Stimulated activated CD8-positive, alpha-beta memory T cell treated with anti-CD3 and anti-CD28 coated beads, Interleukin-12 subunit alpha, Interleukin-12 subunit beta, amount 100 ng/mL, for 24 hours (primary cell): Measurements from ENCODE around the gene TMTC4.
"Not testable (repeated sequence)": the region's sequence is repeated elsewhere in the genome, so short reads cannot be mapped to it uniquely, and the experiment has no call there.

Source experiments
- DNase-seq: peaks from one replicate; pipeline ENCODE4 v3.0.0-alpha.2; 2020; ENCODE audit errors: extremely low read depth

Gene TMTC4, protein sequence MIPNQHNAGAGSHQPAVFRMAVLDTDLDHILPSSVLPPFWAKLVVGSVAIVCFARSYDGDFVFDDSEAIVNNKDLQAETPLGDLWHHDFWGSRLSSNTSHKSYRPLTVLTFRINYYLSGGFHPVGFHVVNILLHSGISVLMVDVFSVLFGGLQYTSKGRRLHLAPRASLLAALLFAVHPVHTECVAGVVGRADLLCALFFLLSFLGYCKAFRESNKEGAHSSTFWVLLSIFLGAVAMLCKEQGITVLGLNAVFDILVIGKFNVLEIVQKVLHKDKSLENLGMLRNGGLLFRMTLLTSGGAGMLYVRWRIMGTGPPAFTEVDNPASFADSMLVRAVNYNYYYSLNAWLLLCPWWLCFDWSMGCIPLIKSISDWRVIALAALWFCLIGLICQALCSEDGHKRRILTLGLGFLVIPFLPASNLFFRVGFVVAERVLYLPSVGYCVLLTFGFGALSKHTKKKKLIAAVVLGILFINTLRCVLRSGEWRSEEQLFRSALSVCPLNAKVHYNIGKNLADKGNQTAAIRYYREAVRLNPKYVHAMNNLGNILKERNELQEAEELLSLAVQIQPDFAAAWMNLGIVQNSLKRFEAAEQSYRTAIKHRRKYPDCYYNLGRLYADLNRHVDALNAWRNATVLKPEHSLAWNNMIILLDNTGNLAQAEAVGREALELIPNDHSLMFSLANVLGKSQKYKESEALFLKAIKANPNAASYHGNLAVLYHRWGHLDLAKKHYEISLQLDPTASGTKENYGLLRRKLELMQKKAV

GRCh38 chr13:100674572-100674871 lies at the start of gene TMTC4:
Gene TMTC4, minus strand, starts transcription at chr13:100674795. Its CDS starts 4,433 bp downstream, at chr13:100670362.
- no peak for DNase-seq

DNA sequence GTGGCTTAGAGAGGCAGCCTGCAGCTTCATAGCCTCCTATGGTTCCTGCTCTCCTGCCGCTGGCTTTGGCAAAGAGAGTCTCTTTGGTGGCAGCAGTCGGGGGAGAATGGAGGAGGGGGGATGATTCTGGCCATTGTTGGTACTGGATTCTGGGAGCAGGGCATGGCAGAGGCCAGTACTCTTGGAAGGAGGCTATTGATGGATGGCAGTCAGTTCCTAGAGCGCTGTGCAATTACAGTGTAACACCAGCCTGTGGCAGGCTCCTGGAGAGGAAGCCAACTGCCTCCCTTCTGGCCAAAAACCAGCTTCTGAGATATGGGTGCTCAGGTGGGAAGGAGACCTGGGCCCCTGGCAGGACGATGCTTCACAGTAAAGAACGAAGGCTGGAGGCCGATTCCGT lies 47.9 kb upstream of the TMTC4 start:
- no peak for DNase-seq

DNA sequence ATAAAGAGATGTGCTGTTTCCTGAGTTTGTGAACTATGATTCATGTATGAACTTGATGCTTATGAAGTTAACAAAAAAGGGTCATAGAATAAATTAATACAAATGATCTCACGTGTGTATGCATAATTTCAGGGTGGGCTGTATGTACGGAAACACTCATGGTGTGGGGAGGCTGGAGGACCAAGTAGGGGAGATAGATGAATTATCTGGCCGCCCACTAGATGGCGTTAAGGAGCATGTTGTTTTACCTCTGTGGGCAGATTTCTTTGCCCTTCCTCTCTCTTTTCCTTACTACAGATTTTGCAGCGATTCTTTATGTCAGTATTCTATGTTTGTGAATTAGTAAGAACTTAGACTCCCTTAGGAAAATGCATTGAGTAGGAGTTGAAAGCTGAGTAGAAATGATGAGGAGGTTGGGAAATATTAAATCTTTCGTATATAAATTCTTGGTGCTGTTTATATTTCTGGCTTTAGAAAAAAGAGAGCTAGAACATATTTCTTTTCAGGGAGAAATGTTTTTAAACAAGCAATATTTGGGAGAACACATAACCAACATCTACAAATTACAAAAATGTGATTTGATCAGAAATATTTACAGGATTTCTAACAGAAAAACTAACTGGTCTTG lies 47.4 kb upstream of the TMTC4 start:
- no peak for DNase-seq

DNA sequence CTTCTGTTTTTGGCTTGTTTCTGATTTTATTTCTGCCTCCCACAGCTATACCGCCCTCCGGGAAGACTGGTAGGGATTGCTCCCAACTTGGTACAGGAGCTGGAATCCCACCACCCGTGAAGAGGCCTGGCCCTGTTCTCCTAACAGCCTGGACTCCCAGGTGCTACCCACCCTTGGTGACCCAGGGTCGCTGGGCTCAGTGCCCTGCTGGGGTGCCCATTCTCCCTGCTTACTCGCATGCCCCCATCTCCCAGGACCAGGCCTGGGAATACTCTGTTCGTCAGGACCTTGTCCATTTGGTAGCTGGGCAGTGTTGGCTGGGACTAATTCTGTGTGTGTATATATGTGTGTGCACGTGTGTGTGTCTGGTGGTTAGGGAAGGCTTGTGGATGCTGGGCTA lies 41.0 kb upstream of the TMTC4 start:
- no peak for DNase-seq

DNA sequence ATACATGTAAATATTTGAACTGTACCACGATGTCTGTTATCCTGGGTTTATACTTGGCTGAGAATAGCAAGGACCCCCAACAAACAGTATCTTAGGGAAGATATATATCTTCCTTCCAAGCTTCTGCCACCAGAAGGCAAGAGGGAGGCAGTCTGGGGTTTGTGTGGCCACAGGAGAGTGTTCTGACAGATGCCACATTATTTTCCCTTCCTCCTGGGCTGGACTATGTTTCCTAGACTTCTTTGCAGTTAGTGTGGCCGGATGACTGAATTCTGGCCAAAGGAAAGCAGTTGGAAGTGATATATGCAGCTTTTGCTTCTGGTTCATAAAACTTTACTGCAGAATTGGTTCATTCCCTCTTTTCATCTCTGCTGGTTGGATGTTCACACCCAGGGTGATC lies 39.9 kb upstream of the TMTC4 start:
- no peak for DNase-seq

DNA sequence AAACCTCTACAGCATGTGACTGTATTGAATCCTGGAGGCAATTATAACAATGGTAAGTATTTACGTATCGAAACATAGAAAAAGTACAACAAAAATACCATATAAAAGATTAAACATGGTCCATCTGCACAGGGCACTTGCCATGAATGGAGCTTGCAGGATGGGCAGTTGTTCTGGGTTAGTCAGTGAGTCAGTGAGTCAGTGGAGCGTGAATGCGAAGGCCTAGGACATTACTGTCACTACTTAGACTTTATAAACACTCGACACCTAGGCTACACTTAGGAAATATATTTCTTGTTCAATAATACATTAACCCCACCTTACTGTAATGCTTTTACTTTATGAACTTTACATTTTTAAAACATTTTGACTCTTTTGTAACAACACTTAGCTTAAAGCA lies 35.6 kb upstream of the TMTC4 start:
- no peak for DNase-seq

DNA sequence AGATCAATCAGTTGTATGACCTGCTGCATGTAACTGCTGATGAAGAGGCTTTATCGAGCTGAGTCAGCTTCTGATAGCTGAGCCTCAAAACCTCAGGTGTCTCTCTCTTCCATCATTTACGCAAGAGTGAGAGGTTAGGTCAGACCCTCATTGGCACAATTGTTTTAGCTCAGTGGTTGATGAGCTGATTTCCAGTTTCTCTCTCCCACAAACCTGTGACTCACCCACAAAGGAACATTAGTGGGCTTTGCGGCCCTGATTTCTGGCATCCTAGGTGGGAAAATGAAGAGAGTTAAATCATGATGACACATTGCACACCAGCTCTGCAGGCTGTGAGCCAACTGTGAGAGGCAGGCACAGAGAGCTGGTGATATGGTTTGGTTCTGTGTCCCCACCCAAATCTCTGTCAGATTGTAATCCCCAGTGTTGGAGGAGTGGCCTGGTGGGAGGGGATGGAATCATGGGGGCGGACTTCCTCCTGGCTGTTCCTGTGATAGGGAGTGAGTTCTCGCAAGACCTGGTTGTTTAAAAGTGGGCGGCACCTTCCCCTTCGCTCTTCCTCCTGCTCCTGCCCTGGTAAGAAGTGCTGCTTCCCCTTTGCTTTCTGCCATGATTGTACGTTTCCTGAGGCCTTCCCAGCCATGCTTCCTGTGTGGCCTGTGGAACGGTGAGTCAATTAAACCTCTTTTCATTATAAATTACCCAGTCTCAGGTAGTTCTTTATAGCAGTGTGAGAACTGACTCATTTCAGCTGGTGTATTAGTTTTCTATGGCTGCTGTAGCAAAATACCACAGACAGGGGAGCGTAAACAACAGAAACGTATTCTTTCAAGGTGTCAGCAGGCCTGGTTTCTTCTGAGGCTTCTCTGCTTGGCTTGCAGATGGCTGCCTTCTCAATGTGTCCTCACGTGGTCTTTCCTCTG lies 33.5 kb upstream of the TMTC4 start:
- no peak for DNase-seq

DNA sequence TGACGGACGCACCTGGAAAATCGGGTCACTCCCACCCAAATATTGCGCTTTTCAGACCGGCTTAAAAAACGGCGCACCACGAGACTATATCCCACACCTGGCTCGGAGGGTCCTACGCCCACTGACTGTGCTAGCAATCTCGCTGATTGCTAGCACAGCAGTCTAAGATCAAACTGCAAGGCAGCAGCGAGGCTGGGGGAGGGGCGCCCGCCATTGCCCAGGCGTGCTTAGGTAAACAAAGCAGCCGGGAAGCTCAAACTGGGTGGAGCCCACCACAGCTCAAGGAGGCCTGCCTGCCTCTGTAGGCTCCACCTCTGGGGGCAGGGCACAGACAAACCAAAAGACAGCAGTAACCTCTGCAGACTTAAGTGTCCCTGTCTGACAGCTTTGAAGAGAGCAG lies 23.7 kb upstream of the TMTC4 start:
- not testable (repeated sequence) for DNase-seq

- no peak for DNase-seq
Measured at GRCh38 chr13:100695509-100695773, 20.8 kb upstream of the TMTC4 start.

- no peak for DNase-seq
Measured at GRCh38 chr13:100694722-100695508, 20.3 kb upstream of the TMTC4 start.

GRCh38 chr13:100689191-100689590 lies 14.6 kb upstream of the TMTC4 start:
- DNase-seq: no peak

DNA sequence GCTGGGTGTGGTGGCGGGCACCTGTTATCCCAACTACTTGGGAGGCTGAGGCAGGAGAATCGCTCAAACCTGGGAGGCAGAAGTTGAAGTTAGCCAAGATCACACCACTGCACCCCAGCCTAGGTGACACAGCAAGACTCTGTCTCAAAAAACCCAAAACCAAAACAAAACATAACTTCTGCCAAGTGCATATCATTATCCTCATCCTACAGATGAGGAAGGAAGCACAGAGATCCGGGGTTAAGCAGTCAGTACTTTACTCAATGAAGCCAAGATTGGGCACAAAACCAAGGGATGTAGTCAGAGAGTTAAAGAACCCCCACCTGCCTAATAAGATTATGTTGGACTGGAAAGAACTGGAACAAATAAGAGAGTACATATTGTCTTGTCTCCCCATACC lies 5.5 kb upstream of the TMTC4 start:
- no peak for DNase-seq

DNA sequence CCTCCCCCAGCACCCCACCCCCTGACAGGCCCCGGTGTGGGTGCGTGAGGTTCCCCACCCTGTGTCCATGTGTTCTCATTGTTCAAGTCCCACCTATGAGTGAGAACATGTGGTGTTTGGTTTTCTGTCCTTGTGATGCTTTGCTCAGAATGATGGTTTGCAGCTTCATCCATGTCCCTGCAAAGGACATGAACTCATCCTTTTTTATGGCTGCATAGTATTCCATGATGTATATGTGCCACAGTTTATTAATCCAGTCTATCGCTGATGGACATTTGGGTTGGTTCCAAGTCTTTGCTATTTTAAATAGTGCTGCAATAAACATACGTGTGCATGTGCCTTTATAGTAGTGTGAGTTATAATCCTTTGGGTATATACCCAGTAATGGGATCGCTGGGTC lies 2.5 kb upstream of the TMTC4 start:
- DNase-seq: not testable (repeated sequence)

DNA sequence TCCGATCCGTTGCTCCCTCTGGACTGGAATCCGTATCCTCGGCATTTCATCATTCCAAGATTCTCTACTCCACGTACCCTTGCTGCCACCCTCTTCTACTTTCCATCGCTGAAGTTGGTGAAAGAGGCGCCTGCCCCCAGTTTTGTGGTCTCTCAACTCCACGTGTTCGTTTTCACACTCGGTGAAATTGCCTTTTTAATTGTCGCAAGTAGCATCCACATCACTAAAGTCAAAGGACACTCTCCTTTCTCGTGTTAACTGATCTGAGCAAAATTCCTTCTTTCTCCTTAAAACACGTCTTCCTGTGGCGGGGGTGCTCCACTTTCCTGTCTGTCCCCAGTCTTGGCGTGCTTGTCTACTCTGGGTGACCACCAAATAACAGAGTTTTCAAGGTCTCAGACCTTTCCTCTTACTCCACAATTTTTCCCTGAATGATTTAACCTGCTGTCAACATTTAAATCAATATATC lies 1.1 kb upstream of the TMTC4 start:
- no peak for DNase-seq

- peak; percentile 98 for DNase-seq
Measured at GRCh38 chr13:100674872-100675660, 471 bp upstream of the TMTC4 start.

DNA sequence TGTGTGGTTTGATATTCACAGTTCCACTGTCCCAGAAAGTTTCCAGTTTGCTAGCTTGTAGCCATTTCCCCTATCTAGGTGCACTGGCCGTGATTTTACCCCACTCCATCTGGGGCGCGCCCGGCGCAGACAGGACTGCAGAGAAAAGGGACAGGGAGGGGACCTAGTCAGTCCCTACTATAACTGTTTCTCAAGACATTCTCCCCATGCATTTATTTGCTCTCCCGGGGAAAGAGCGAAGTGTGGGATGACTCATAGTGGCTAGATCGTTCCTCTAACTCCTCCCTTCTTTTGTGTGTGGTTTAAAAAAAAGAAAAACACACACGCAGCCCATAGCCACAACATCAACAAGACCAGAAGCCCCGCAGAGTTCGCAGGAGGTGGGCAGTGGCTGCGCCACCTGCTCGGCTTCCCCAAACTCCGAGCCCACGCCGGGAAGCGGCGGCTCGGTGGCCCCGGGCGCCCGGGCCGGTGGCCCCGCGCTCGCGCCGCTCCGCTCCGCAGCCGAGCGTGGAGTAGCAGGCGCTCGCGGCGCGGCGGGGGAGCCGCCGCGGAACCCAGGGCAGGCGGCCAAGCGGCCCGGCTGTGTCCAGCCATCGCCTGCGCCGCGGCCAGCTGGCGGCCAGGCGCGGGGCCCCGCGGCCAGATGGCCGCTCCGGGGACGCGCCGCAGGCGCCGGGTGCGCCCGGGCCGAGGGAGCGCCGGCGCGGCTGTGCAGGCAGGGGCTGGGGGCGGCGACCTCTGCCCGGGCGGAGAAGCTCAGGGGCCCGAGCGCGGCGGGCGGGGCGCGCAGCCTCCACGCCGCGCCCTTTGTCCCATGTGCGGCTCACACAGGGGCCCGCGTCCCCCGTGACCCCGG lies 653 bp downstream of the TMTC4 start:
- DNase-seq: no peak

DNA sequence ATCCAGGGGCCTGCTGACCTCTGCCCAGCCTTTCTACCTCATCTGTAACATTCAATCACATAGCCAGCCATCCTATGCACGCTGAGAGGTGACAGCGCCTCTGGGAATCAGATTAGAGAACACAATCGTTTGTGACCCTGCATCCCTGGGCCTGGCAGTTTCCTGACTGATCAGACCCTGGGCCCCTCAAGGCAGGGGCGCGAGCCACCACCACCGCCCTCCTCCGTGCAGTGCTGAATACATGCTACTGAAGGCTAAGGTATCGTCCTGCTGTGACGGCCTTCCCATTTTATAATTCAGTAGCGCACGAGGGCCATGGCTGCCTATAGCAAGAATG lies 1.3 kb downstream of the TMTC4 start:
- no peak for DNase-seq

DNA sequence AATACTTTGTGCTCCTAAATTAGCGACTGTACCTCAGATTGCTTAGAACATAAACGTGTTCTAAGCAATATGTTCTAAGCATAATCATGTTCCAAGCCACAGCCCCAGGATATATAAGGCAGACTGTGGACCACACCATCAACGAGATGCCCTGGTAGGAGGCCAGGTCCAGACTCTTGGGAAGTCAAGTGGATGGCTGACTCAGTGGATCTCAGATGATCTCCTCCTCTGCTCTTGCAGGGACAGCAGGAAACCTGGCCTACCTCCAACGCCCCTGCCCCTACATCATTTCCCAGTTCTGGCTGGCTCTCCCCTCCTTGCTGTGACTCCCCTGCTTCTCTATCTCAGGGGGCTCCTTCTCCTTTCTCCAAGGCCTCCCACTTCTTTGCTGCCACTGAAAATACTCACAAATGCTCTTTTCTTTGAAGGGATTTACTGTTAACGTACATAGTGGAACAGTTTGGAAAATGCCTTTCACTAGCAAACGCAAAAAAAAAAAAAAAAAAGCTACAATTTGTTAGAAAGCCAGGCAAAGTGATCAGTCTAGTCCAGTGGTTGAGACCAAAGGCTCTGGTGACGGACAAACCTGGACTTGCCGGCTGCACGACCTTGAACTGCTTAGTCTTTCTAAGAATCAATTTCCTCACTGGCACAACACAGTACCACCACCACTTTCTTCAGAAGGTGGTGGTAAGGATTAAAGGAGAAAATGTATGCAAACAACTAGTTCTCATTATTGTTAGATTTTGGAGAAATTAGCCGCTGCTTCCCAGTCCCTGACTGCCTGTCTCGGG lies 3.0 kb downstream of the TMTC4 start:
- DNase-seq: no peak

DNA sequence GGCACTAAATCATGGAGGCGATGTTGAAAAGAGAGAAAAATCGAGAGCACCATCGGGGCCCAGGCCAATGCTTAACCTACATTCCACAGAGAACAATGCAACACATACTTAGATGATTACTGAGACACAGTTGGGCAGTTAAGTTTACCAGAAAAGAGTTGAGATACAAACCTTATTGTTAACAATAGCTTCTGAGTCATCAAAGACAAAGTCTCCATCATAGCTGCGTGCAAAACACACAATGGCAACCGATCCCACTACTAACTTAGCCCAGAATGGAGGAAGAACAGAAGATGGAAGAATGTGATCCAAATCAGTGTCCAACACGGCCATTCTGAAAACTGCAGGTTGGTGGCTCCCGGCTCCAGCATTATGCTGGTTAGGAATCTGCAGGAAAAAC lies 6.2 kb downstream of the TMTC4 start:
- DNase-seq: no peak
